VCaP (cell line): ENCODE data around the gene SUGP2.
"Not testable (repeated sequence)": the region's sequence is repeated elsewhere in the genome, so short reads cannot be mapped to it uniquely, and the experiment has no call there.

Experiments used
- H3K27ac ChIP-seq: fragments of 450-650 bp; 2 replicates; pipeline ENCODE4 v1.5.1; 2017
- CTCF ChIP-seq: fragments of 450-650 bp; conservative IDR thresholded peaks from 2 replicates; pipeline ENCODE4 v1.5.1; 2017; ENCODE audit warnings: mild to moderate bottlenecking, moderate library complexity

Gene SUGP2

DNA sequence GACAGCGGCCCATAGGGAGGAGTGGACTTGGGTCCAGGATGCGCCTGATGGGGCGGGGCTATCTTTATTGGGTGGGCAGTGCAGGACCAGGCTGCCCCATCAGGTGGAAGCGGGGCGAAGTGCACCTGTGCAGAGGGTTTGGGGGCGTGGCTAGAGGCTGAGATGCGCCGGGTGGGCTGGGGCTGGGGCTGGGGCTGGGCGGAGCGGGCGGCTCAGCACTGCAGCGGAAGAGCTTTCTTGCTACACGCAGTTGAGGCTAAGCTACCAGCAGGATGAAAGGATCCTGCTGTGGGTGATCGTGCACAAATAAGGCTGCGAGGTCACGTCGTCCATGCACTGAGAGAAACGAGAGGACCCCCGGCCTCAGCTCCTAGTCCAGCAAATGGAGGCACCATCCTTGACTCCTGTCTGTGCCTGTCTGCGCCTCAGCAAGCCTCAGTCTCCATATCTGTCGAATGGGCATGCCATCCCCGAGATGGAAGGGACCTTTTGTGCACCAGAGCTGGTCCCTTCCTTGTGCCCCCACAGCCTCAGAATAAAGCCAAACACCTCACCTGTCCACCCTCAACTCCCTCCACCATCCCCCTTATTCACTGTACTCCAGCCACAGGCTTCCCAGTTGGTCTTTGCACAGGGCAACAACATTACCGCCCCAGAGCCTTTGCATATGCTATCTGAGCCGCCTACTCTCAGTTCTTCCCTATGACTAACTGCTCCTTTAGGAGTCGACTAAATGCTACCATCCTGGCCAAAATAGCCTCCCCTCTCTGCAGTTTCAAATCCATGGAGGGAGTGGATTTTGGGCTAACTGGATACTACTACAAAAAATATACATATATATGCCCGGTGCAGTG, 71.3 kb downstream of the SUGP2 start:
- TF ChIP-seq CTCF, result no peak
- H3K27ac ChIP-seq, result no peak overlapping the region

DNA sequence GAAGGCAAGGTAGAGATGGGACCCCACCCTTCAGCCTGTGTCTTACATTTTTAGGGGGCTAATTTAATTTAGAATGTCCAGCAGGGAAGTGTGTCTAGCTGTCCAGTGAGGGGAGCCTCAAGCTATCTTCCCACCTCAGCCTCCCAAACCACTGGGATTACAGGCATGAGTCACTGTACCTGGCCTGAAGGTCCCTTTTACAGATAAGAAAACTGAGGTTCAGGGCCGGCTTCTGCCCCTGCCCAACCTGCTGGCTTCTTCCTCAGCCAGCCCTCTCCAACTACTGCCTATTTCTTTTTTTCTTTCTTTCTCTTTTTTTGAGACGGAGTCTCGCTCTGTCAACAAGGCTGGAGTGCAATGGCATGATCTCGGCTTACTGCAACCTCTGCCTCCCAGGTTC, 72.9 kb downstream of the SUGP2 start:
- H3K27ac ChIP-seq, result no peak overlapping the region
- no peak for TF ChIP-seq CTCF

GRCh38 chr19:18955042-18955441, 78.3 kb downstream of the SUGP2 start:
- TF ChIP-seq CTCF, result no peak
- peak overlapping the region; percentile 82; the same call in 1 of the 2 replicates for H3K27ac ChIP-seq

- TF ChIP-seq CTCF, result no peak
- H3K27ac ChIP-seq, result no peak overlapping the region
Measured at GRCh38 chr19:18954094-18954493, 79.2 kb downstream of the SUGP2 start.

DNA sequence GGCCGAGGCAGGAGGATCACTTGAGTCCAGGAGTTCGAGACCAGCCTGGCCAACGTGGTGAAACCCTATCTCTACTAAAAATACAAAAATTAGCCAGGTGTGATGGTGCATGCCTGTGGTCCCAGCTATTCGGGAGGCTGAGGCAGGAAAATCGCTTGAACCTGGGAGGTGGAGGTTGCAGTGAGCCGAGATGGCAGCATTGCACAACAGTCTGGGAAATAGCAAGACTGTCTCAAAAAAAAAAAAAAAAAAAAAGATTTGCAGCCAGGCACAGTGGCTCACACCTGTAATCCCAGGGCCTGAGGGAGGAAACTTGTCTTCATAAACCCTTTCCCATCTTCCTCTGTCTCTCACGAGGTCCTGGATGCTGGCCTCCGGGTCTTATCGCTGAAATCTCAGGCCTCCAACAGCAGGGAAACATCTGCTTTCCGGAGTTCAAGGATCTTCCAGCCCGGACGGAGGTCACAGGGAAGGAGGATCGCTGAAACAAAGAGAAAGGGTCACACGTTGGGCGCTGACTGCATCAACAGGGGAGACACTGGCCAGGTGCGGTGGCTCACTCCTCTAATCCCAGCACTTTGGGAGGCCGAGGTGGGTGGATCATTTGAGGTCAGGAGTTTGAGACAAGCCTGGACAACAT, 80.8 kb downstream of the SUGP2 start:
- not testable (repeated sequence) for H3K27ac ChIP-seq

- H3K27ac ChIP-seq, result no peak overlapping the region
- no peak for TF ChIP-seq CTCF
Measured at GRCh38 chr19:18951721-18952281, 81.5 kb downstream of the SUGP2 start.

GRCh38 chr19:18949858-18950257, 83.5 kb downstream of the SUGP2 start:
- H3K27ac ChIP-seq, result no peak overlapping the region
- TF ChIP-seq CTCF, result no peak

- no peak overlapping the region for H3K27ac ChIP-seq
- TF ChIP-seq CTCF, result no peak
Measured at GRCh38 chr19:18948976-18949356, 84.4 kb downstream of the SUGP2 start.
